GM12801 (cell line): Measurements from ENCODE around the gene PADI6.

Experiments
- CTCF ChIP-seq: IDR thresholded peaks from one replicate; pipeline ENCODE4 v1.5.1; 2011; ENCODE audit warnings: control low read depth; ENCODE audit not compliant: insufficient read length; ENCODE audit errors: extremely low read depth

PADI6 gene

DNA sequence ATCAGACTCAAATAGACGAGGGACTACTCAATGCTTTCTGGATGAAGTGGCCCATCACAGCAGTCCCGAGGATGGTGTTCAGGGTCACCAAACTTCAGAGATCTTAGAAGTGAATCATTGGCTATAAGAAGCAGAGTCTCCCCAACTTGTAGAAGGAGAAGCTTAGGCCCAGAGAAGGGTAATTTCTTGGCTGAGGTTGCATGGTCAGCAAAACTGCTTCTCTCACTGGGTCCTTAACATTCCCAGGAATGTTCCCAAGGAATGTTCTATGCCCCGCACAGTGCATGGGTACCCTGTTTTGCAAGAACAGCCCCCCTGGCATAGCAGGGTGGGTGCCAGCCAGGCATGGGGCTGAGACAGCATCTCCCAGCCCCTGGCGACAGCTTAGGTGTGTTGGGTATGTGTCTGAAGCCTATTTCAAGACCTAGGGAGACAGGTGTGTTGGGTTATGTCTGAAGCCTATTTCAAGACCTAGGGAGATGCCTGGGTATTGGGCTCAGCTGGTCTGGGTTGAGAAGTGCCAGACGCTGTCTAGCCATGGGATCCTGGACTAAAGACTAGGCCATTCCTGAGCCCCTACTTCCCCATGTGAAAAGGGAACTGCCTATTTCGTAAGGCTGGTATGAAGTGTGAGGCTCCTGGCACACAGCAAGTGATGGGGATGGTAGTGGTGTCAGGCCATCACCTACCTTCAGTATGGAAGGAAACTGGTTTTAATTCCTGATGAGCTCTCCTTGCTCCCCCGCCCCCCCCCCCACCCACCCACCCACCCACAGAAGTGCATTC lies 26.1 kb downstream of the PADI6 start:
- no peak for TF ChIP-seq CTCF

- no peak for TF ChIP-seq CTCF
These were observed 28.8 kb downstream of the PADI6 start for GRCh38 chr1:17400725-17401341.

GRCh38 chr1:17401841-17402240 lies 29.8 kb downstream of the PADI6 start:
- no peak for TF ChIP-seq CTCF

DNA sequence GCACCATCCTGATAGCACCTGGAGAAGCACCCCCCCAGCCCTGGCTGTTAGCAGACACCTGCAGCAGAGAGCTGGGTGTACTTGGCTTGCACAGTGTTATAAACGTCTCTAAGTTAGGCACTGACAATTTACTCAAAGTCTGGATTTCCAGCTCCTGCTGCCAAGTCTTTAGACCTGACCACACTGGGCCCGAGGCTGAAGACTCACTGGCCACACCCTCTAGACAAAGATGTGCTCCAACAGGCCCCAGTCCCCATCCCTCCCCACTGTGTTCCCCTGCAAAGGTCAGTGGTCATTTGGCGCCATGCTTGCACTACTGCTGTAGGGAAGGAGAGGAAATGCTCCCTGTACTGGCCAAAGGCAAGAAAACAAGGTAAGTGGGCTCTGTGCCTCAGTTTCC lies 31.1 kb downstream of the PADI6 start:
- TF ChIP-seq CTCF, result no peak

- TF ChIP-seq CTCF, result no peak
These were observed 32.2 kb downstream of the PADI6 start for GRCh38 chr1:17404034-17404684.

GRCh38 chr1:17404820-17405219 lies 32.8 kb downstream of the PADI6 start:
- no peak for TF ChIP-seq CTCF

DNA sequence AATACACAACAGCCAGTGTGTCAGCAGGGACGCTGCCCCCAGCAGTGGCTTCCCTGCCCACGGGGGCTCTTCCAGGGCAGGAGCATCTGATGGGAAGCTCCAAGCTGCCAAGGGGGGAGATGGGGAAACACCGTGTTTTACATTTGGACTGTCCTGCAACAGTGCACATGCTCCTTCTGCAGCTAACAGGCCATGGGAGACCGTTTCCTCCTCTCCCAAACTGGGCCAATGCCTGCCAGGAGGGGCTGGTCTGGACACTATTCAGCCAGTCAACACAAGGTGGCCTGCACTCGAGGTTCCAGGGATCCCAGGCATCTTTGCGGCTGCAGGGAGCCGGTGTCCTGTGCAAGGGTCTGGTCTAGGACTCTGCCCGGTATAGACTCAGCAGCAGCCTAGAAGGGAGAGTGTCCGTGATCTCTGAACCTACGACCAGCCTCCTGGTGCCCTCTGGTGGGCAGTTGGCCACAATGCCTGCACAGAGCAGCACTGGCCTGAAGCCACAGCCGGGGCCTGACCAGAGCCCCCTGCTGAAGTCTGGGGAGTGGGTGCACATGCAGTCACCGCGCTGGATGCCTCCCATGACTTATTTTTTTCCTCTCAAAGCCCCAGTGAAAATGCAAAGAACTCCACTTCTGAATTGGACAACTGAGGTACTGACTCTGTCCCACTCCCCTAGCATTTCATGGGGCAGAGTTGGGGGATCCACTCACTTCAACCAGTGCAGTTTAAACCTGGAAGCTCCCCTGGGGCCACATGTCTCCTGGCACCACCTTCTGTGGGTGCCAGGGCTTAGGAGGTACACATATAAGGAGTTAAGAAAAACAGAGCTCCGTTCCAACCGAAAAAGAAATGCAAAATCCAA lies 34.1 kb downstream of the PADI6 start:
- no peak for TF ChIP-seq CTCF
